CD14-positive monocyte (primary cell): ENCODE measurements around the gene SLC13A3. TPM values are rescaled to one million over a fixed set of nuclear protein-coding genes. Genes with fewer than 3 reads are reported as not detected.

Experiments used
- DNase-seq, 3 donors: peaks; one replicate each; pipeline ENCODE4 v3.0.0-alpha.2; 2011 to 2022
- H2AFZ ChIP-seq: 2 replicates; pipeline ENCODE4 v1.6.0; 2012; ENCODE audit warnings: mild to moderate bottlenecking, low read depth, low read length, inconsistent platforms; ENCODE audit not compliant: insufficient read depth, poor library complexity, severe bottlenecking
- H3K27ac ChIP-seq, 2 donors: 1 replicate in 1 of 2; 2 replicates in 1 of 2; pipeline ENCODE4 v1.5.1; 2012 to 2013; ENCODE audit warnings: low read length in 2 of 2, control low read depth in 1 of 2, inconsistent platforms in 1 of 2, low read depth in 1 of 2, mild to moderate bottlenecking in 1 of 2
- H3K27me3 ChIP-seq, 2 donors: one replicate each; pipeline versions ENCODE4 v1.6.0 to v1.6.1; 2011 to 2013; ENCODE audit warnings: low read length in 2 of 2; ENCODE audit not compliant: control insufficient read depth in 2 of 2, insufficient read depth in 2 of 2
- H3K36me3 ChIP-seq, 2 donors: replicated peaks in 1 of 2; 1 replicate in 1 of 2; 2 replicates in 1 of 2; pipeline versions ENCODE4 v1.5.1 to v1.6.1; 2012 to 2013; ENCODE audit warnings: low read length in 2 of 2, control low read depth in 1 of 2, inconsistent platforms in 1 of 2, mild to moderate bottlenecking in 1 of 2; ENCODE audit not compliant: insufficient read depth in 2 of 2, control insufficient read depth in 1 of 2
- H3K4me1 ChIP-seq, 2 donors: 1 replicate in 1 of 2; 2 replicates in 1 of 2; pipeline versions ENCODE4 v1.5.1 to v1.6.1; 2012 to 2013; ENCODE audit warnings: low read length in 2 of 2, control low read depth in 1 of 2, inconsistent platforms in 1 of 2, mild to moderate bottlenecking in 1 of 2, moderate library complexity in 1 of 2; ENCODE audit not compliant: insufficient read depth in 2 of 2, control insufficient read depth in 1 of 2
- H3K4me2 ChIP-seq: replicated peaks from 2 replicates; pipeline ENCODE3; 2012; ENCODE audit warnings: low read length, moderate library complexity, mild to moderate bottlenecking; ENCODE audit not compliant: poor library complexity, severe bottlenecking; ENCODE audit errors: extremely low read depth
- H3K4me3 ChIP-seq, 3 experiments: fragments of 200-600 bp in 1 of 3; sonication (generic) in 1 of 3; replicated peaks in 1 of 3; 1 replicate in 2 of 3; 2 replicates in 1 of 3; pipeline ENCODE4 v1.5.1; 2011 to 2013; ENCODE audit warnings: low read length in 3 of 3, mild to moderate bottlenecking in 3 of 3, control low read depth in 2 of 3, low read depth in 2 of 3, inconsistent platforms in 1 of 3, moderate library complexity in 1 of 3
- H3K79me2 ChIP-seq: 2 replicates; pipeline ENCODE4 v1.6.0; 2012; ENCODE audit warnings: mild to moderate bottlenecking, control low read depth, inconsistent platforms, low read length, moderate library complexity; ENCODE audit not compliant: insufficient read depth
- H3K9ac ChIP-seq: 2 replicates; pipeline ENCODE4 v1.6.0; 2017; ENCODE audit warnings: low read length, mild to moderate bottlenecking; ENCODE audit not compliant: insufficient read depth, poor library complexity, severe bottlenecking
- H3K9me3 ChIP-seq, 2 donors: replicated peaks in 1 of 2; 1 replicate in 1 of 2; 2 replicates in 1 of 2; pipeline versions ENCODE4 v1.5.1 to v1.6.1; 2012 to 2013; ENCODE audit warnings: low read length in 2 of 2, control low read depth in 1 of 2; ENCODE audit not compliant: control insufficient read depth in 1 of 2, insufficient read depth in 1 of 2
- H4K20me1 ChIP-seq: 2 replicates; pipeline ENCODE4 v1.6.0; 2012; ENCODE audit warnings: mild to moderate bottlenecking, low read length, control low read depth, moderate library complexity; ENCODE audit not compliant: insufficient read depth
- H3K27ac Mint-ChIP-seq, 7 donors: one replicate each; pipeline ENCODE4 v1.8.0; 2020; ENCODE audit warnings: mild to moderate bottlenecking in 7 of 7, mixed read lengths in 7 of 7, moderate library complexity in 6 of 7, inconsistent platforms in 2 of 7
- H3K27me3 Mint-ChIP-seq, 3 donors: one replicate each; pipeline ENCODE4 v1.8.0; 2021 to 2022; ENCODE audit warnings: low read depth in 3 of 3, mild to moderate bottlenecking in 3 of 3, mixed read lengths in 3 of 3, moderate library complexity in 3 of 3, inconsistent platforms in 1 of 3
- H3K36me3 Mint-ChIP-seq, 2 donors: one replicate each; pipeline ENCODE4 v1.8.0; 2020; ENCODE audit warnings: mixed read lengths in 2 of 2, inconsistent platforms in 1 of 2, mild to moderate bottlenecking in 1 of 2
- H3K4me1 Mint-ChIP-seq: one replicate; pipeline ENCODE4 v1.8.0; 2020; ENCODE audit warnings: mild to moderate bottlenecking, mixed read lengths
- H3K4me3 Mint-ChIP-seq, 2 donors: one replicate each; pipeline ENCODE4 v1.8.0; 2020; ENCODE audit warnings: mild to moderate bottlenecking in 2 of 2, mixed read lengths in 2 of 2, moderate library complexity in 1 of 2
- H3K9me3 Mint-ChIP-seq, 7 donors: one replicate each; pipeline ENCODE4 v1.8.0; 2020 to 2022; ENCODE audit warnings: mixed read lengths in 7 of 7, mild to moderate bottlenecking in 6 of 7, moderate library complexity in 6 of 7, inconsistent platforms in 2 of 7
- WGBS: methylation state at CpG from one replicate; pipeline ENCODE4 v1.1.5; 2013; ENCODE audit warnings: missing lambda C conversion rate; ENCODE audit not compliant: insufficient coverage; 5-methylcytosine and 5-hydroxymethylcytosine counted together
- intact Hi-C, 2 donors: fragments of 100-400 bp; cut with micrococcal nuclease; formaldehyde crosslinking; loops; one replicate each; pipeline versions ENCODE4 v1.15.0 to v1.15.1; 2023
- polyA plus RNA-seq, 3 donors: library from polyadenylated mRNA; depleted of rRNA in 1 of 3; unstranded in 2 of 3; stranded (reverse) in 1 of 3; fragments of 300-500 nt in 2 of 3; fragments of >200 nt in 1 of 3; fragmentation: Illumina TruSeq in 2 of 3; gene quantifications; 1 replicate in 2 of 3; 2 replicates in 1 of 3; pipeline ENCODE4 v1.2.3, GENCODE V29; 2012 to 2021
- TF ChIP-seq, protein P1 (sequence below): fragments of 200-600 bp; IDR thresholded peaks from one replicate; pipeline ENCODE4 v1.8.0; 2022; ENCODE audit warnings: antibody characterized with exemption, mild to moderate bottlenecking

The SLC13A3 gene
- polyA plus RNA-seq, 3 donors = 0.04 TPM; not detected in 2

DNA sequence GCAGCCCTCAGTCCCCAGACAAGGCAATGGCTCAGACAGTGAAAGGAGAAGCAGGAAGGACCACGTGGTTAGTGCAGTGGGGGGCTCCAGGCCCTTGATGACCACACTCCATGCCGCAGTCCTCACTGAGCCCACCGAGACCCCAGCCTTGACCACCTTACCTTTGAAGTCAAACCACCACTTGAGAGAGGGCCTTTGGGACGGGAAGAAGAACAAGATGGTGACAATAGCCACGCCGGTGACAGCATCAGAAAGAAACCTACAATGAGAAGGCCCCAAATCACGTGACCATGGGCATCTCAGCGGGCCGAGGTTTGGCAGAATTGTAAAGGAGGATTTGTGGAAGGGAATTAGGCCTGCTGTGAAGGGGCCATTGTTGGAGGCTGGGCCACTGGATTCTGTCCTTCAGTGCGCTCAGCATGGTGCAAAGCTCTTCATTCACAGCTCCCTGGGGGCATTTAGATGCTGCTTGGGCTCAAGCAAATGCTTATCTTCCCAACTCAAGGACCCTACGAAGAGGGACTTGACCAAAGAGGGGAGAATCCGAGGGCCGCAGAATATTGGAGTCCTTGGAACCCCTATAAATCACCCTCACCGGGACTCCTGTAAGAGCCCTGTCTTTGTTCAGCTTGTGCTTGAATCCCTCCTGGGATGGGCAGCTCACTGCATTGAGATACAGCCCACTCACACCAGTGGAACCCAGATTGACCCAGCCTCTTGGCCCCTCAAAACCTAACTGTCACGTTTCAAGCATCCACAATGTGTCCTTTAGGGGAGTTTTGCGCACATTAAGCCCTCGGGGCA lies 67.6 kb downstream of the SLC13A3 start:
- Histone ChIP-seq H3K9ac (no peak overlapping the region), H3K9me3 (no peaks in the 10 kb centered on the region), H3K4me3 (no peak overlapping the region), H3K4me2 (no peak overlapping the region), H3K4me1 (no peaks in the 10 kb centered on the region), H3K36me3 (no peaks in the 10 kb centered on the region), H2AFZ (no peak overlapping the region), H3K27ac (no peak overlapping the region), H3K27me3 (no peaks in the 10 kb centered on the region), H4K20me1 (no peaks in the 10 kb centered on the region), H3K79me2 (no peaks in the 10 kb centered on the region)
- Mint-ChIP-seq H3K36me3 (no peaks in the 10 kb centered on the region), H3K9me3 (no peaks in the 10 kb centered on the region), H3K4me1 (no peaks in the 10 kb centered on the region), H3K27ac (no peak overlapping the region), H3K4me3 (peak overlapping the region in 1 of 2 donors; percentile 4), H3K27me3 (peaks cover 0 to 3% (median 3%) of the 10 kb centered on the region in 3 donors)
- 85% methylated on average over 11 of the region's 17 CpGs for WGBS
- TF ChIP-seq, protein P1, sequence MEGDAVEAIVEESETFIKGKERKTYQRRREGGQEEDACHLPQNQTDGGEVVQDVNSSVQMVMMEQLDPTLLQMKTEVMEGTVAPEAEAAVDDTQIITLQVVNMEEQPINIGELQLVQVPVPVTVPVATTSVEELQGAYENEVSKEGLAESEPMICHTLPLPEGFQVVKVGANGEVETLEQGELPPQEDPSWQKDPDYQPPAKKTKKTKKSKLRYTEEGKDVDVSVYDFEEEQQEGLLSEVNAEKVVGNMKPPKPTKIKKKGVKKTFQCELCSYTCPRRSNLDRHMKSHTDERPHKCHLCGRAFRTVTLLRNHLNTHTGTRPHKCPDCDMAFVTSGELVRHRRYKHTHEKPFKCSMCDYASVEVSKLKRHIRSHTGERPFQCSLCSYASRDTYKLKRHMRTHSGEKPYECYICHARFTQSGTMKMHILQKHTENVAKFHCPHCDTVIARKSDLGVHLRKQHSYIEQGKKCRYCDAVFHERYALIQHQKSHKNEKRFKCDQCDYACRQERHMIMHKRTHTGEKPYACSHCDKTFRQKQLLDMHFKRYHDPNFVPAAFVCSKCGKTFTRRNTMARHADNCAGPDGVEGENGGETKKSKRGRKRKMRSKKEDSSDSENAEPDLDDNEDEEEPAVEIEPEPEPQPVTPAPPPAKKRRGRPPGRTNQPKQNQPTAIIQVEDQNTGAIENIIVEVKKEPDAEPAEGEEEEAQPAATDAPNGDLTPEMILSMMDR = no peak
- intact Hi-C loops = no loop called here
- DNase-seq = no peak

DNA sequence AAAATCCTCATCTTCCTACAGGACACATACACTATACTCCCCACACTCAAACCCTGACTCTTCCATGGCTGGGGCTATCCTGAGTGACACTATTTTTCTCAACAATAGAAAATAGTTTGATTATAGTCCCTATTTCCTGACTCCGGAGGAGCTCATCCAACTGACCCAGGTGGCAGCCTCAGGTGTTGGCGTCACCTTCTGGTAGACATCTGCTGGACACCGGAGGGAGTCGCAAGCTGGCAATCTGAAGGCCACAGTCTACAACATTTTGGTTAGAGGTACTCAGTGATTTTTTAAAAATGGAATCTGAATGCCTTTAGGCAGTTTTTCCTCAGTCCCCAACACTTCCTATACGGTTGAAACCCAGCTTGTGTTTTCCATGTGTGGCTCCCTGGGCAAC lies 68.6 kb downstream of the SLC13A3 start:
- Histone ChIP-seq H3K27me3 (no peaks in the 10 kb centered on the region), H3K9me3 (no peaks in the 10 kb centered on the region), H3K36me3 (no peaks in the 10 kb centered on the region), H3K27ac (no peak overlapping the region), H3K4me2 (no peak overlapping the region), H3K9ac (no peak overlapping the region), H3K79me2 (no peaks in the 10 kb centered on the region), H3K4me3 (no peak overlapping the region), H3K4me1 (no peaks in the 10 kb centered on the region), H4K20me1 (no peaks in the 10 kb centered on the region), H2AFZ (no peak overlapping the region)
- Mint-ChIP-seq H3K4me1 (no peaks in the 10 kb centered on the region), H3K27me3 (peaks cover 0 to 5% (median 3%) of the 10 kb centered on the region in 3 donors), H3K27ac (no peak overlapping the region), H3K36me3 (no peaks in the 10 kb centered on the region), H3K9me3 (no peaks in the 10 kb centered on the region), H3K4me3 (no peak overlapping the region)
- DNase-seq = no peak
- intact Hi-C loops = no loop called here
- TF ChIP-seq, protein P1 = no peak
- 80% methylated on average over 3 of the region's 5 CpGs for WGBS
